HEK293 (cell line): ENCODE data around the gene MOB2.

Experiments
- CTCF ChIA-PET: fragments of 350-600 bp; formaldehyde crosslinking; extraction: SDS; loops from one replicate; lab custom pipeline; 2021; ENCODE audit warnings: antibody characterized with exemption; lab: Yijun Ruan, JAX
- POLR2A ChIA-PET: fragments of 300-600 bp; formaldehyde crosslinking; extraction: SDS; loops from one replicate; lab custom pipeline; 2020; ENCODE audit warnings: antibody characterized with exemption, inconsistent platforms; lab: Yijun Ruan, JAX
- H3K27ac ChIP-seq: fragments of 200-500 bp; sonication (Bioruptor generic); 2 replicates; pipeline ENCODE4 v1.5.1; 2014; ENCODE audit warnings: low read depth, low read length, control low read depth, inconsistent platforms; ENCODE audit errors: extremely low read depth
- H3K36me3 ChIP-seq, 2 experiments: fragments of 200-500 bp in 1 of 2; sonication (Bioruptor generic) in 1 of 2; 1 replicate in 1 of 2; 2 replicates in 1 of 2; pipeline ENCODE4 v1.5.1; 2014 to 2017; ENCODE audit warnings: inconsistent platforms in 2 of 2, low read length in 2 of 2; ENCODE audit not compliant: control insufficient read depth in 2 of 2, insufficient read depth in 1 of 2
- H3K4me1 ChIP-seq: fragments of 200-500 bp; sonication (Bioruptor generic); 2 replicates; pipeline ENCODE4 v1.5.1; 2014; ENCODE audit warnings: mild to moderate bottlenecking, low read length, inconsistent platforms; ENCODE audit not compliant: control insufficient read depth, insufficient read depth
- H3K4me3 ChIP-seq: 2 replicates; pipeline ENCODE4 v1.5.1; 2011; ENCODE audit warnings: low read depth, mild to moderate bottlenecking, control low read depth, low read length, moderate library complexity
- H3K9me3 ChIP-seq: fragments of 200-500 bp; sonication (Bioruptor generic); 2 replicates; pipeline ENCODE4 v1.5.1; 2014; ENCODE audit warnings: low read depth, low read length, inconsistent platforms; ENCODE audit not compliant: control insufficient read depth, insufficient read depth
- KLF9 ChIP-seq: fragments of 450-650 bp; formaldehyde crosslinking; IDR thresholded peaks from 2 replicates; pipeline ENCODE4 v1.5.1; 2016; ENCODE audit warnings: missing biosample characterization, missing genetic modification characterization, low read depth
- PATZ1 ChIP-seq: fragments of 450-650 bp; formaldehyde crosslinking; IDR thresholded peaks from 2 replicates; pipeline ENCODE4 v1.5.1; 2016; ENCODE audit warnings: missing biosample characterization, missing genetic modification characterization
- TCF7L2 ChIP-seq: IDR thresholded peaks from 2 replicates; pipeline ENCODE4 v1.6.1; 2011; ENCODE audit warnings: low read depth, mild to moderate bottlenecking, inconsistent platforms, low read length, moderate library complexity, borderline replicate concordance
- TRIM28 ChIP-seq: IDR thresholded peaks from 2 replicates; pipeline ENCODE4 v1.6.1; 2011; ENCODE audit warnings: low read length, control low read depth, borderline replicate concordance
- ZBTB20 ChIP-seq: fragments of 450-650 bp; formaldehyde crosslinking; IDR thresholded peaks from 2 replicates; pipeline ENCODE4 v1.5.1; 2016; ENCODE audit warnings: missing biosample characterization, missing genetic modification characterization
- ZBTB44 ChIP-seq: fragments of 450-650 bp; IDR thresholded peaks from 2 replicates; pipeline ENCODE4 v1.5.1; 2018; ENCODE audit warnings: missing biosample characterization, mild to moderate bottlenecking, missing genetic modification characterization
- ZBTB7A ChIP-seq: fragments of 450-650 bp; formaldehyde crosslinking; IDR thresholded peaks from 2 replicates; pipeline ENCODE4 v1.5.1; 2016; ENCODE audit warnings: low read depth, missing biosample characterization, missing genetic modification characterization
- ZNF121 ChIP-seq: fragments of 450-650 bp; formaldehyde crosslinking; IDR thresholded peaks from 2 replicates; pipeline ENCODE4 v1.5.1; 2016; ENCODE audit warnings: missing biosample characterization, missing genetic modification characterization
- ZNF132 ChIP-seq: fragments of 450-650 bp; formaldehyde crosslinking; IDR thresholded peaks from 2 replicates; pipeline ENCODE4 v1.5.1; 2017; ENCODE audit warnings: missing biosample characterization, missing genetic modification characterization, borderline replicate concordance
- ZNF140 ChIP-seq: fragments of 450-650 bp; formaldehyde crosslinking; IDR thresholded peaks from 2 replicates; pipeline ENCODE4 v1.5.1; 2016; ENCODE audit warnings: missing biosample characterization, missing genetic modification characterization
- ZNF169 ChIP-seq: fragments of 450-650 bp; formaldehyde crosslinking; IDR thresholded peaks from 2 replicates; pipeline ENCODE4 v1.5.1; 2016; ENCODE audit warnings: missing biosample characterization, missing genetic modification characterization
- ZNF311 ChIP-seq: fragments of 450-650 bp; formaldehyde crosslinking; IDR thresholded peaks from 2 replicates; pipeline ENCODE4 v1.5.1; 2017; ENCODE audit warnings: missing biosample characterization, missing genetic modification characterization, borderline replicate concordance
- ZNF48 ChIP-seq: fragments of 450-650 bp; formaldehyde crosslinking; IDR thresholded peaks from 2 replicates; pipeline ENCODE4 v1.5.1; 2016; ENCODE audit warnings: missing biosample characterization, missing genetic modification characterization
- ZNF510 ChIP-seq: fragments of 450-650 bp; formaldehyde crosslinking; IDR thresholded peaks from 2 replicates; pipeline ENCODE4 v1.5.1; 2018; ENCODE audit warnings: mild to moderate bottlenecking, missing genetic modification characterization, missing biosample characterization; ENCODE audit not compliant: insufficient replicate concordance
- ZNF514 ChIP-seq: fragments of 450-650 bp; formaldehyde crosslinking; IDR thresholded peaks from 2 replicates; pipeline ENCODE4 v1.5.1; 2016; ENCODE audit warnings: missing biosample characterization, missing genetic modification characterization
- ZNF548 ChIP-seq: fragments of 450-650 bp; formaldehyde crosslinking; IDR thresholded peaks from 2 replicates; pipeline ENCODE4 v1.5.1; 2016; ENCODE audit warnings: missing biosample characterization, missing genetic modification characterization
- ZNF561 ChIP-seq: fragments of 450-650 bp; IDR thresholded peaks from 2 replicates; pipeline ENCODE4 v1.5.1; 2018; ENCODE audit warnings: missing biosample characterization, missing genetic modification characterization, borderline replicate concordance
- ZNF645 ChIP-seq: fragments of 450-650 bp; formaldehyde crosslinking; IDR thresholded peaks from 2 replicates; pipeline ENCODE4; 2016; ENCODE audit warnings: missing biosample characterization, missing genetic modification characterization
- TF ChIP-seq, protein P1 (sequence below): fragments of 450-650 bp; IDR thresholded peaks from 2 replicates; pipeline ENCODE4 v1.5.1; 2018; ENCODE audit warnings: missing biosample characterization, missing genetic modification characterization
- TF ChIP-seq, protein P2 (sequence below): fragments of 450-650 bp; formaldehyde crosslinking; conservative IDR thresholded peaks from 2 replicates; pipeline ENCODE4 v1.5.1; 2016; ENCODE audit warnings: low read depth, missing biosample characterization, missing genetic modification characterization
- TF ChIP-seq, protein P3 (sequence below): fragments of 450-650 bp; formaldehyde crosslinking; IDR thresholded peaks from 2 replicates; pipeline ENCODE4 v1.5.1; 2016; ENCODE audit warnings: missing biosample characterization, missing genetic modification characterization

The MOB2 gene

DNA sequence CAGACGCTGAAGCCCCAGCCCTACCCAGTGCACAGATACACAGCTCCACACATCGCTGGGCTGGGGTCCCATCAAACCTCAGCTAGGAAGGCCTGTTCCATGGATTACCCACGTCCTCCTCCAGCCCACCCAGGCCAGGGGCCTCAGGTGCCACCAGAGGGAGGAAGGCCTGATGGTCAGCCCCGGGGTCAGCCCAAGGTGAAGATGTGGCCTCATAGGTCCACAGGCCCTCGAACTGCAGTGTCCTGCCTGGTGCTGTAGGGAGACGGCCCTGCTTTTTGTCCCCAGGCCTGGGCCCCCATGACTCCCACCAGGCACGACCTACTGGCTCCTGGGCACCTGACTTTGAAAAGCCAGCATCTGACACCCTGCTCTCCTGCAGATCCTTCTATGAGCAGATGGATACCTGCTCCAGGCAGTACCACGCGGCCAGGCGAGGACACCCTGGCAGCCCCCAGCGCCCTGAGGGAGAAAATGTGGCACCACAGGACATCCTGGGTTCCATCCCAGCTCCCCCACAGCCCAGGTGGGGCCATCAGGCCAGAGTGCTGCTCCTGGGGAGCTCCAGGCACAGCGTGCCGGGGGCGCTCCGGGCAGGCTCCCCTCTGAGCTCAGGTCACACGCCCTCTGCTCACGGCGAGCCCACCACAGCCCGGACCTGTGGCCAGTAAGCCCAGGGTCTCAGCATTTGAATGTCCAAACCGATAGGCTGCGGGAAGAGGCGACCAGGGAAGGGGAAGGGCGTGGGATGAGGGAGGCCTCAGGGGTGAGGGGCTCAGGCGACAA lies 15.8 kb upstream of the MOB2 start:
- CTCF ChIA-PET, result no interaction called here
- H3K27ac ChIP-seq, result no peak overlapping the region
- peaks cover 0 to 4% of the 10 kb centered on the region in 2 experiments; a peak in 1 of 3 replicates for H3K36me3 ChIP-seq
- POLR2A ChIA-PET, result no interaction called here
- H3K4me3 ChIP-seq, result no peak overlapping the region
- TF ChIP-seq KLF9 (tag by site-specific recombination) (no peak), TCF7L2 (no peak), ZNF121 (tag by site-specific recombination) (no peak), ZBTB20 (tag by site-specific recombination) (no peak)
- TF ChIP-seq, protein P1, sequence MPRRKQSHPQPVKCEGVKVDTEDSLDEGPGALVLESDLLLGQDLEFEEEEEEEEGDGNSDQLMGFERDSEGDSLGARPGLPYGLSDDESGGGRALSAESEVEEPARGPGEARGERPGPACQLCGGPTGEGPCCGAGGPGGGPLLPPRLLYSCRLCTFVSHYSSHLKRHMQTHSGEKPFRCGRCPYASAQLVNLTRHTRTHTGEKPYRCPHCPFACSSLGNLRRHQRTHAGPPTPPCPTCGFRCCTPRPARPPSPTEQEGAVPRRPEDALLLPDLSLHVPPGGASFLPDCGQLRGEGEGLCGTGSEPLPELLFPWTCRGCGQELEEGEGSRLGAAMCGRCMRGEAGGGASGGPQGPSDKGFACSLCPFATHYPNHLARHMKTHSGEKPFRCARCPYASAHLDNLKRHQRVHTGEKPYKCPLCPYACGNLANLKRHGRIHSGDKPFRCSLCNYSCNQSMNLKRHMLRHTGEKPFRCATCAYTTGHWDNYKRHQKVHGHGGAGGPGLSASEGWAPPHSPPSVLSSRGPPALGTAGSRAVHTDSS (tag by site-specific recombination), result no peak
- H3K4me1 ChIP-seq, result no peaks in the 10 kb centered on the region
- no peaks in the 10 kb centered on the region for H3K9me3 ChIP-seq

DNA sequence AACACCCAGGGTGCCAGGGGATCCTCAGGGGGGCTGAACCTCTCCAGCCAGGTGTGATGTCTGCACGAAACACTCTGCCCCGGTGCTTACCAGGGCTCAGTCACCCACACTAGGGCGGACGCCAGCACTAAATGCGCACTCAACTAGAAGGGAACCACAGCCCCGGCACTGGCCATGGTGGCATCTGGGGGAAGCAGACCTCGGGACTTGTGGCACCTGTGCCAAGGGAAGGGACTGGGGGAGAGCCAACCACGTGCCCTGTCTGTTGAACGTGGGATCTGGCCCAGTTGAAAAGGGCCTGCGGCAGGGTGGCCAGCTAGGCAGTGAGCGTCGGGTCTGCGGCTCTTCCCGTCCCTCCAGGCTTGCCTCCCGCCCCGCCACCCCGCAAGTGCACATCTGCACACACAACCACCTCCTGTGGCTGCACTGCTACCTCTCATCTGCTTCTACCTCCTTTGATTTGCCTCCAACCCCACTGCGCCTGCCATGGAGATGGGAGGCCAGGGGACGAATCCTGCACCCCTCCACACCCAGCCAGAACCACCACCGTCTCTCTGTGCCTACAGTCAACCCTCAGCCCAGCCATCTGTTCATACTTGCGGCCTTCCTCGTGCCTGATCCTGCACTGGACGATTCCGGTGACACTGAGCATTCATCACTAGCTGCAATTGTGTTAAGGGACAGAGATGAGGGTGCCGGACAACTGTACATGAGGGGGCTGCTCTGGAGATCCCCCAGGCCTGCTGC lies 15.0 kb upstream of the MOB2 start:
- POLR2A ChIA-PET, result no interaction called here
- no peak overlapping the region for H3K27ac ChIP-seq
- no peak for TF ChIP-seq ZNF514 (tag by site-specific recombination)
- no peak for TF ChIP-seq ZNF311 (tag by site-specific recombination)
- TF ChIP-seq PATZ1 (tag by site-specific recombination), result no peak
- TF ChIP-seq ZNF132 (tag by site-specific recombination), result no peak
- TF ChIP-seq TRIM28, result no peak
- TF ChIP-seq, protein P2, sequence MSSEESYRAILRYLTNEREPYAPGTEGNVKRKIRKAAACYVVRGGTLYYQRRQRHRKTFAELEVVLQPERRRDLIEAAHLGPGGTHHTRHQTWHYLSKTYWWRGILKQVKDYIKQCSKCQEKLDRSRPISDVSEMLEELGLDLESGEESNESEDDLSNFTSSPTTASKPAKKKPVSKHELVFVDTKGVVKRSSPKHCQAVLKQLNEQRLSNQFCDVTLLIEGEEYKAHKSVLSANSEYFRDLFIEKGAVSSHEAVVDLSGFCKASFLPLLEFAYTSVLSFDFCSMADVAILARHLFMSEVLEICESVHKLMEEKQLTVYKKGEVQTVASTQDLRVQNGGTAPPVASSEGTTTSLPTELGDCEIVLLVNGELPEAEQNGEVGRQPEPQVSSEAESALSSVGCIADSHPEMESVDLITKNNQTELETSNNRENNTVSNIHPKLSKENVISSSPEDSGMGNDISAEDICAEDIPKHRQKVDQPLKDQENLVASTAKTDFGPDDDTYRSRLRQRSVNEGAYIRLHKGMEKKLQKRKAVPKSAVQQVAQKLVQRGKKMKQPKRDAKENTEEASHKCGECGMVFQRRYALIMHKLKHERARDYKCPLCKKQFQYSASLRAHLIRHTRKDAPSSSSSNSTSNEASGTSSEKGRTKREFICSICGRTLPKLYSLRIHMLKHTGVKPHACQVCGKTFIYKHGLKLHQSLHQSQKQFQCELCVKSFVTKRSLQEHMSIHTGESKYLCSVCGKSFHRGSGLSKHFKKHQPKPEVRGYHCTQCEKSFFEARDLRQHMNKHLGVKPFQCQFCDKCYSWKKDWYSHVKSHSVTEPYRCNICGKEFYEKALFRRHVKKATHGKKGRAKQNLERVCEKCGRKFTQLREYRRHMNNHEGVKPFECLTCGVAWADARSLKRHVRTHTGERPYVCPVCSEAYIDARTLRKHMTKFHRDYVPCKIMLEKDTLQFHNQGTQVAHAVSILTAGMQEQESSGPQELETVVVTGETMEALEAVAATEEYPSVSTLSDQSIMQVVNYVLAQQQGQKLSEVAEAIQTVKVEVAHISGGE, result no peak
- TF ChIP-seq ZBTB7A, result no peak
- TF ChIP-seq ZBTB44 (tag by site-specific recombination), result no peak
- TF ChIP-seq ZNF48, result no peak
- TF ChIP-seq ZNF169 (tag by site-specific recombination), result no peak
- TF ChIP-seq, protein P3, sequence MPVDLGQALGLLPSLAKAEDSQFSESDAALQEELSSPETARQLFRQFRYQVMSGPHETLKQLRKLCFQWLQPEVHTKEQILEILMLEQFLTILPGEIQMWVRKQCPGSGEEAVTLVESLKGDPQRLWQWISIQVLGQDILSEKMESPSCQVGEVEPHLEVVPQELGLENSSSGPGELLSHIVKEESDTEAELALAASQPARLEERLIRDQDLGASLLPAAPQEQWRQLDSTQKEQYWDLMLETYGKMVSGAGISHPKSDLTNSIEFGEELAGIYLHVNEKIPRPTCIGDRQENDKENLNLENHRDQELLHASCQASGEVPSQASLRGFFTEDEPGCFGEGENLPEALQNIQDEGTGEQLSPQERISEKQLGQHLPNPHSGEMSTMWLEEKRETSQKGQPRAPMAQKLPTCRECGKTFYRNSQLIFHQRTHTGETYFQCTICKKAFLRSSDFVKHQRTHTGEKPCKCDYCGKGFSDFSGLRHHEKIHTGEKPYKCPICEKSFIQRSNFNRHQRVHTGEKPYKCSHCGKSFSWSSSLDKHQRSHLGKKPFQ (tag by site-specific recombination), result no peak
- TF ChIP-seq ZNF510 (tag by site-specific recombination), result no peak
- no peak for TF ChIP-seq ZNF645 (tag by site-specific recombination)
- TF ChIP-seq ZNF548 (tag by site-specific recombination), result no peak
- TF ChIP-seq ZNF561 (tag by site-specific recombination), result no peak
- no peak for TF ChIP-seq ZNF140 (tag by site-specific recombination)

More for the DNA sequence above, 15.0 kb upstream of the MOB2 start:
- H3K9me3 ChIP-seq, result no peaks in the 10 kb centered on the region
- H3K4me1 ChIP-seq, result no peaks in the 10 kb centered on the region
- H3K36me3 ChIP-seq, result peaks cover 0 to 4% of the 10 kb centered on the region in 2 experiments; a peak in 1 of 3 replicates
- no peak overlapping the region for H3K4me3 ChIP-seq
- CTCF ChIA-PET, result no interaction called here
